HCT116 (cell line): ENCODE measurements around the gene ITGA1.

Source experiments
- CEBPB ChIP-seq: IDR thresholded peaks from 2 replicates; pipeline ENCODE4 v1.6.1; 2012; ENCODE audit warnings: low read depth
- EZH2 ChIP-seq: fragments of 200-600 bp; sonication (generic); IDR thresholded peaks from 2 replicates; pipeline ENCODE4 v1.6.1; 2017; ENCODE audit warnings: antibody characterized with exemption, mixed run types
- POLR2A ChIP-seq: IDR thresholded peaks from 2 replicates; pipeline ENCODE4 v1.7.0; 2011; ENCODE audit warnings: borderline replicate concordance; ENCODE audit not compliant: insufficient read depth, insufficient read length; ENCODE audit errors: extremely low read depth
- RAD21 ChIP-seq: IDR thresholded peaks from 2 replicates; pipeline ENCODE4 v1.6.1; 2012; ENCODE audit warnings: low read depth, mild to moderate bottlenecking
- TF ChIP-seq, protein P1 (sequence below), 3 experiments: fragments of 200-600 bp in 1 of 3; sonication (generic) in 1 of 3; IDR thresholded peaks in 2 of 3; conservative IDR thresholded peaks in 1 of 3; 2 replicates each; pipeline ENCODE4 v1.5.1; 2012 to 2017; ENCODE audit warnings: low read depth in 2 of 3, low read length in 2 of 3, antibody characterized with exemption in 1 of 3, borderline replicate concordance in 1 of 3, control low read depth in 1 of 3, mild to moderate bottlenecking in 1 of 3, mixed read lengths in 1 of 3, mixed run types in 1 of 3, moderate library complexity in 1 of 3; ENCODE audit not compliant: insufficient read depth in 1 of 3

DNA sequence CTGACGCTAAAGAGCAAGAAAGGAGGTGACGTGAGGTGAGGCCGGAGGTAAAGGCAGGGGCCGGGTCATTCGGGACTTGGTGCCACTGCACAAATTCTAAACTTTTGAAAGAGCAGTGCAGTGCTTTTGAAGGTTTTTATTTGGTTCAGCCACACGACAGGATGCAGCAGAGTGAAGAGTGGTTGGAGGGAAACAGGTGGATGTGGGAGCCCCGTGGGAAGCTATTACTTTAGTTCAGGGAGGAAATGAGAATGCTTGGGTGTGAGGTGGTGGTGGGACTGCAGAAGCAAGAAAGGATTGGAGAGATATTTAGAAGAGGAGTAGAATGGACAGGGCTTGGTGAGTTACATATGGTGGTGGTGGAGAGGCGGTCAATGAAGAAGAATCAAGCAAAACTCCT is 136.7 kb downstream of the ITGA1 start:
- no peak for TF ChIP-seq POLR2A
- TF ChIP-seq EZH2, result no peak
- TF ChIP-seq, protein P1, sequence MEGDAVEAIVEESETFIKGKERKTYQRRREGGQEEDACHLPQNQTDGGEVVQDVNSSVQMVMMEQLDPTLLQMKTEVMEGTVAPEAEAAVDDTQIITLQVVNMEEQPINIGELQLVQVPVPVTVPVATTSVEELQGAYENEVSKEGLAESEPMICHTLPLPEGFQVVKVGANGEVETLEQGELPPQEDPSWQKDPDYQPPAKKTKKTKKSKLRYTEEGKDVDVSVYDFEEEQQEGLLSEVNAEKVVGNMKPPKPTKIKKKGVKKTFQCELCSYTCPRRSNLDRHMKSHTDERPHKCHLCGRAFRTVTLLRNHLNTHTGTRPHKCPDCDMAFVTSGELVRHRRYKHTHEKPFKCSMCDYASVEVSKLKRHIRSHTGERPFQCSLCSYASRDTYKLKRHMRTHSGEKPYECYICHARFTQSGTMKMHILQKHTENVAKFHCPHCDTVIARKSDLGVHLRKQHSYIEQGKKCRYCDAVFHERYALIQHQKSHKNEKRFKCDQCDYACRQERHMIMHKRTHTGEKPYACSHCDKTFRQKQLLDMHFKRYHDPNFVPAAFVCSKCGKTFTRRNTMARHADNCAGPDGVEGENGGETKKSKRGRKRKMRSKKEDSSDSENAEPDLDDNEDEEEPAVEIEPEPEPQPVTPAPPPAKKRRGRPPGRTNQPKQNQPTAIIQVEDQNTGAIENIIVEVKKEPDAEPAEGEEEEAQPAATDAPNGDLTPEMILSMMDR (IDR thresholded peaks at IDR 0.05 in 2 of 3, conservative IDR thresholded peaks at IDR 0.05 in 1 of 3; ENCODE audit: borderline replicate concordance in 1 of 3, insufficient read depth in 1 of 3, low read depth in 2 of 3, low read length in 2 of 3), result no peak
- TF ChIP-seq CEBPB, result no peak
- no peak for TF ChIP-seq RAD21
